H1 (cell line): ENCODE data around the gene MDH1. TPM values are rescaled to one million over a fixed set of nuclear protein-coding genes. Genes with fewer than 3 reads are reported as not detected.

Experiments used
- BCL11A ChIP-seq, 2 experiments: IDR thresholded peaks; one replicate each; pipeline ENCODE4 v1.6.1; 2011; ENCODE audit warnings: low read depth in 2 of 2, low read length in 2 of 2, mild to moderate bottlenecking in 2 of 2
- BRCA1 ChIP-seq: IDR thresholded peaks from 2 replicates; pipeline ENCODE4 v1.6.1; 2012; ENCODE audit warnings: low read depth, low read length, improper control_type of control experiment
- EP300 ChIP-seq, 2 experiments: IDR thresholded peaks; 1 replicate in 1 of 2; 2 replicates in 1 of 2; pipeline ENCODE4 v1.6.1; 2011 to 2012; ENCODE audit warnings: low read depth in 2 of 2, low read length in 2 of 2, mild to moderate bottlenecking in 2 of 2, borderline replicate concordance in 1 of 2, inconsistent platforms in 1 of 2, moderate library complexity in 1 of 2
- FOSL1 ChIP-seq: IDR thresholded peaks from 2 replicates; pipeline ENCODE4 v1.6.1; 2011; ENCODE audit warnings: mild to moderate bottlenecking, low read depth, low read length, moderate library complexity; ENCODE audit not compliant: insufficient read depth
- POLR2A ChIP-seq, 2 experiments: IDR thresholded peaks; 1 replicate in 1 of 2; 2 replicates in 1 of 2; pipeline ENCODE4 v1.6.1; 2011; ENCODE audit warnings: low read depth in 2 of 2, low read length in 2 of 2, mild to moderate bottlenecking in 2 of 2; ENCODE audit errors: control extremely low read depth in 1 of 2
- SP1 ChIP-seq: IDR thresholded peaks from 2 replicates; pipeline ENCODE4 v1.6.1; 2011; ENCODE audit warnings: low read depth, low read length
- SRF ChIP-seq: IDR thresholded peaks from 2 replicates; pipeline ENCODE4 v1.6.1; 2011; ENCODE audit warnings: mild to moderate bottlenecking, low read depth, low read length, moderate library complexity
- polyA plus RNA-seq, 7 experiments: library from polyadenylated mRNA; depleted of rRNA in 3 of 7; stranded (reverse) in 5 of 7; unstranded in 2 of 7; fragments of >200 nt in 5 of 7; fragments of 200-250 nt in 2 of 7; gene quantifications; 1 replicate in 5 of 7; 2 replicates in 1 of 7; 4 replicates in 1 of 7; pipeline versions ENCODE4 v1.2.1 to v1.2.3, GENCODE V29; 2011 to 2013; ENCODE audit warnings: missing spikeins in 2 of 7, mixed read lengths in 2 of 7
- total RNA-seq: library from RNA; stranded (reverse); fragmentation: NEBNext Ultra II Directional; extraction: Animal tissue kit (Norgen Biotek cat#: 25700); gene quantifications from 2 replicates; pipeline ENCODE4 v1.2.1, GENCODE V29; 2021
- TF ChIP-seq, protein P1 (sequence below): fragments of 300-600 bp; sonication (generic); IDR thresholded peaks from 2 replicates; pipeline ENCODE4 v1.7.1; 2012; ENCODE audit warnings: low read length, moderate library complexity, mild to moderate bottlenecking, inconsistent platforms; ENCODE audit not compliant: insufficient replicate concordance

The MDH1 gene
- total and polyA plus RNA-seq, 2 of the 8 experiments (the other 6 are each of a cell fraction or from before 2014, with no cell fraction given), result 353 to 376 TPM

DNA sequence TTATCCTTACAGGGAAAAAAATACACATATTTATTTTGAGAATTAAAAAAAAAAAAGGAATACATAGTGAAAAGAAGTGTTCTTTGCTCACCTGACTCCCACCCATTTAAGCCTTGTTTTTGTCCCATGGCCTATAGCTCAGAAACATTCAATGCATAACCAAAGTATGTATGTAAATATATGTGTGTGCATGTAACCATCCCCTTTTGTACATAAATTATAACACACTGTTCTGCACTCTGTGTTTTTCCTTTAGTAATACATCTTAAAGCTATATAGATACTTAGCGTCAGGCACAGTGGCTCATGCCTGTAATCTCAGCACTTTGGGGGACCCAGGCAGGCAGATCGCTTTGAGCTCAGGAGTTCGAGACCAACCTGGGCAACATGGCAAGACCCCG is 21.8 kb downstream of the MDH1 start (continued):
- TF ChIP-seq, protein P1, sequence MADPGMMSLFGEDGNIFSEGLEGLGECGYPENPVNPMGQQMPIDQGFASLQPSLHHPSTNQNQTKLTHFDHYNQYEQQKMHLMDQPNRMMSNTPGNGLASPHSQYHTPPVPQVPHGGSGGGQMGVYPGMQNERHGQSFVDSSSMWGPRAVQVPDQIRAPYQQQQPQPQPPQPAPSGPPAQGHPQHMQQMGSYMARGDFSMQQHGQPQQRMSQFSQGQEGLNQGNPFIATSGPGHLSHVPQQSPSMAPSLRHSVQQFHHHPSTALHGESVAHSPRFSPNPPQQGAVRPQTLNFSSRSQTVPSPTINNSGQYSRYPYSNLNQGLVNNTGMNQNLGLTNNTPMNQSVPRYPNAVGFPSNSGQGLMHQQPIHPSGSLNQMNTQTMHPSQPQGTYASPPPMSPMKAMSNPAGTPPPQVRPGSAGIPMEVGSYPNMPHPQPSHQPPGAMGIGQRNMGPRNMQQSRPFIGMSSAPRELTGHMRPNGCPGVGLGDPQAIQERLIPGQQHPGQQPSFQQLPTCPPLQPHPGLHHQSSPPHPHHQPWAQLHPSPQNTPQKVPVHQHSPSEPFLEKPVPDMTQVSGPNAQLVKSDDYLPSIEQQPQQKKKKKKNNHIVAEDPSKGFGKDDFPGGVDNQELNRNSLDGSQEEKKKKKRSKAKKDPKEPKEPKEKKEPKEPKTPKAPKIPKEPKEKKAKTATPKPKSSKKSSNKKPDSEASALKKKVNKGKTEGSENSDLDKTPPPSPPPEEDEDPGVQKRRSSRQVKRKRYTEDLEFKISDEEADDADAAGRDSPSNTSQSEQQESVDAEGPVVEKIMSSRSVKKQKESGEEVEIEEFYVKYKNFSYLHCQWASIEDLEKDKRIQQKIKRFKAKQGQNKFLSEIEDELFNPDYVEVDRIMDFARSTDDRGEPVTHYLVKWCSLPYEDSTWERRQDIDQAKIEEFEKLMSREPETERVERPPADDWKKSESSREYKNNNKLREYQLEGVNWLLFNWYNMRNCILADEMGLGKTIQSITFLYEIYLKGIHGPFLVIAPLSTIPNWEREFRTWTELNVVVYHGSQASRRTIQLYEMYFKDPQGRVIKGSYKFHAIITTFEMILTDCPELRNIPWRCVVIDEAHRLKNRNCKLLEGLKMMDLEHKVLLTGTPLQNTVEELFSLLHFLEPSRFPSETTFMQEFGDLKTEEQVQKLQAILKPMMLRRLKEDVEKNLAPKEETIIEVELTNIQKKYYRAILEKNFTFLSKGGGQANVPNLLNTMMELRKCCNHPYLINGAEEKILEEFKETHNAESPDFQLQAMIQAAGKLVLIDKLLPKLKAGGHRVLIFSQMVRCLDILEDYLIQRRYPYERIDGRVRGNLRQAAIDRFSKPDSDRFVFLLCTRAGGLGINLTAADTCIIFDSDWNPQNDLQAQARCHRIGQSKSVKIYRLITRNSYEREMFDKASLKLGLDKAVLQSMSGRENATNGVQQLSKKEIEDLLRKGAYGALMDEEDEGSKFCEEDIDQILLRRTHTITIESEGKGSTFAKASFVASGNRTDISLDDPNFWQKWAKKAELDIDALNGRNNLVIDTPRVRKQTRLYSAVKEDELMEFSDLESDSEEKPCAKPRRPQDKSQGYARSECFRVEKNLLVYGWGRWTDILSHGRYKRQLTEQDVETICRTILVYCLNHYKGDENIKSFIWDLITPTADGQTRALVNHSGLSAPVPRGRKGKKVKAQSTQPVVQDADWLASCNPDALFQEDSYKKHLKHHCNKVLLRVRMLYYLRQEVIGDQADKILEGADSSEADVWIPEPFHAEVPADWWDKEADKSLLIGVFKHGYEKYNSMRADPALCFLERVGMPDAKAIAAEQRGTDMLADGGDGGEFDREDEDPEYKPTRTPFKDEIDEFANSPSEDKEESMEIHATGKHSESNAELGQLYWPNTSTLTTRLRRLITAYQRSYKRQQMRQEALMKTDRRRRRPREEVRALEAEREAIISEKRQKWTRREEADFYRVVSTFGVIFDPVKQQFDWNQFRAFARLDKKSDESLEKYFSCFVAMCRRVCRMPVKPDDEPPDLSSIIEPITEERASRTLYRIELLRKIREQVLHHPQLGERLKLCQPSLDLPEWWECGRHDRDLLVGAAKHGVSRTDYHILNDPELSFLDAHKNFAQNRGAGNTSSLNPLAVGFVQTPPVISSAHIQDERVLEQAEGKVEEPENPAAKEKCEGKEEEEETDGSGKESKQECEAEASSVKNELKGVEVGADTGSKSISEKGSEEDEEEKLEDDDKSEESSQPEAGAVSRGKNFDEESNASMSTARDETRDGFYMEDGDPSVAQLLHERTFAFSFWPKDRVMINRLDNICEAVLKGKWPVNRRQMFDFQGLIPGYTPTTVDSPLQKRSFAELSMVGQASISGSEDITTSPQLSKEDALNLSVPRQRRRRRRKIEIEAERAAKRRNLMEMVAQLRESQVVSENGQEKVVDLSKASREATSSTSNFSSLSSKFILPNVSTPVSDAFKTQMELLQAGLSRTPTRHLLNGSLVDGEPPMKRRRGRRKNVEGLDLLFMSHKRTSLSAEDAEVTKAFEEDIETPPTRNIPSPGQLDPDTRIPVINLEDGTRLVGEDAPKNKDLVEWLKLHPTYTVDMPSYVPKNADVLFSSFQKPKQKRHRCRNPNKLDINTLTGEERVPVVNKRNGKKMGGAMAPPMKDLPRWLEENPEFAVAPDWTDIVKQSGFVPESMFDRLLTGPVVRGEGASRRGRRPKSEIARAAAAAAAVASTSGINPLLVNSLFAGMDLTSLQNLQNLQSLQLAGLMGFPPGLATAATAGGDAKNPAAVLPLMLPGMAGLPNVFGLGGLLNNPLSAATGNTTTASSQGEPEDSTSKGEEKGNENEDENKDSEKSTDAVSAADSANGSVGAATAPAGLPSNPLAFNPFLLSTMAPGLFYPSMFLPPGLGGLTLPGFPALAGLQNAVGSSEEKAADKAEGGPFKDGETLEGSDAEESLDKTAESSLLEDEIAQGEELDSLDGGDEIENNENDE, result no peak
- TF ChIP-seq SP1 (no peak), SRF (no peak), BRCA1 (no peak), BCL11A (IDR thresholded peaks at IDR 0.05; ENCODE audit: low read depth in 2 of 2, low read length in 2 of 2) (no peak), FOSL1 (no peak), POLR2A (IDR thresholded peaks at IDR 0.05; ENCODE audit: control extremely low read depth in 1 of 2, low read depth in 2 of 2, low read length in 2 of 2) (no peak), EP300 (IDR thresholded peaks at IDR 0.05; ENCODE audit: borderline replicate concordance in 1 of 2, low read depth in 2 of 2, low read length in 2 of 2) (no peak)
